ENCODE results near the gene BICRA. TPM values are rescaled to one million over a fixed set of nuclear protein-coding genes. Genes with fewer than 3 reads are reported as not detected.
A peak's percentile ranks its signal among the peaks of the same experiment; 100 is the strongest.

BICRA gene
- total RNA-seq, 1 experiment from 2014 or later: 29.3 TPM

- Histone ChIP-seq H2AFZ (ENCODE audit: low read length) (no peak overlapping the region), H2BK15ac (ENCODE audit: low read depth, low read length) (no peak overlapping the region), H3K79me1 (ENCODE audit: insufficient read depth, low read depth, low read length, poor library complexity, severe bottlenecking) (peaks cover 13% of the 10 kb centered on the region), H4K5ac (ENCODE audit: insufficient read length, low read depth, low read length) (no peak overlapping the region), H3K9ac (ENCODE audit: extremely low read depth, insufficient read length, low read length) (no peak overlapping the region), H3K27me3 (ENCODE audit: insufficient read depth, low read length) (no peaks in the 10 kb centered on the region), H3K14ac (ENCODE audit: insufficient read depth, low read length) (no peak overlapping the region; the same call in 1 of the 2 replicates), H3K9me3 (ENCODE audit: control insufficient read depth, low read depth, low read length) (peaks cover 4% of the 10 kb centered on the region), H2AK5ac (ENCODE audit: insufficient read length, low read length) (no peak overlapping the region), H3K23ac (ENCODE audit: insufficient read length, low read depth, low read length) (no peak overlapping the region), H2BK12ac (ENCODE audit: insufficient read length, low read depth, low read length) (no peak overlapping the region), H3K18ac (ENCODE audit: insufficient read length, low read depth, low read length) (no peak overlapping the region), H3K27ac (ENCODE audit: insufficient read length, low read depth, low read length) (no peak overlapping the region), H3K56ac (ENCODE audit: insufficient read length, low read depth, low read length) (no peak overlapping the region), H4K91ac (ENCODE audit: insufficient read length, low read depth, low read length) (no peak overlapping the region), H3K4me1 (ENCODE audit: insufficient read depth, low read length) (peaks cover 6% of the 10 kb centered on the region; the same call in 1 of the 2 replicates), H2BK20ac (ENCODE audit: low read depth, low read length, poor library complexity, severe bottlenecking) (no peak overlapping the region), H3K4me2 (ENCODE audit: insufficient read depth, insufficient read length, low read length) (no peak overlapping the region), H4K20me1 (ENCODE audit: control insufficient read depth, insufficient read depth, insufficient read length) (no peaks in the 10 kb centered on the region), H2BK120ac (ENCODE audit: low read depth, low read length, poor library complexity, severe bottlenecking) (no peak overlapping the region), H3K23me2 (ENCODE audit: insufficient read length, low read depth, low read length, poor library complexity, severe bottlenecking) (no peaks in the 10 kb centered on the region), H4K8ac (replicated peaks; ENCODE audit: insufficient read length, low read depth, low read length) (no peak overlapping the region), H3K4ac (ENCODE audit: low read depth, low read length) (no peak overlapping the region), H3K79me2 (ENCODE audit: insufficient read depth, low read length) (peaks cover 10% of the 10 kb centered on the region; the same call in 1 of the 2 replicates), H3T11ph (ENCODE audit: low read length) (no peak overlapping the region), H2BK5ac (ENCODE audit: insufficient read length, low read length) (no peak overlapping the region)
- H3K4me1 Mint-ChIP-seq: peaks cover 11 to 18% of the 10 kb centered on the region in 2 experiments
- no CpG with 5 or more reads among the region's 7 CpGs for WGBS (ENCODE audit: extremely low coverage, insufficient read length, low lambda C conversion rate)
- peaks cover 6 to 10% of the 10 kb centered on the region in 2 experiments; a peak in 4 of 5 replicates for H3K9me3 Mint-ChIP-seq
- H3K36me3 Mint-ChIP-seq (ENCODE audit: insufficient read depth in 1 of 3, low read depth in 3 of 3): peaks cover 27 to 44% (median 37%) of the 10 kb centered on the region in 3 experiments
- no peak for DNase-seq
- no peak for TF ChIP-seq CTCF (conservative IDR thresholded peaks at IDR 0.05)
- no peak overlapping the region for H3K4me3 Mint-ChIP-seq
- H3K27me3 Mint-ChIP-seq (ENCODE audit: low read depth): no peaks in the 10 kb centered on the region; the same call in 1 of the 2 replicates
- peak overlapping the region in 2 of 3 experiments; percentile 63 to 78; a peak in 5 of 7 replicates for H3K27ac Mint-ChIP-seq
Measured at GRCh38 chr19:47650700-47651099, 41.8 kb downstream of the BICRA start.

Measured in H9 (cell line).